ENCODE results near the gene CFAP61.

DNA sequence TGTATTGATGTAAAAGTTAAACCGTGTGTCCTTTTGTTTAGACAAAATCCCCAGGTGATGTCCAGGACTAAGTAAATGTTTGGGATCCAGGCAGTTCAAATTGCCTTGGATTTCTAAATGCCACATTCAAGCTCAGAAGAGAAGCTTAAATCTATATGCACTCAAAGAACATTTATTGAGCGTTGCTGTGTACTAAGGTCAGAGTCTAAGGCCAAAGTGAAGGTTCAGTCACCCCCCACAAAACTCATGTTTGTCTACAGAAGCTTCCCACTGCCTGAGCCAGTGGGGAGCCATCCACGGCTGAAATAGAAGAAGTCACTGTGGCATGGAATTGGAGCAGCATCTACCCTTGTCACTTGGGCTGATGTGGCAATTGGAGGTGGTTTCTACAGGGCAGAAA is 244.8 kb downstream of the CFAP61 start:
- TF ChIP-seq SP1 (CRISPR knock-in tag; conservative IDR thresholded peaks at IDR 0.05): no peak
- no peak for TF ChIP-seq NFYB (CRISPR knock-in tag; conservative IDR thresholded peaks at IDR 0.05; ENCODE audit: low read depth)
- no peak for TF ChIP-seq NR2C2 (CRISPR knock-in tag; IDR thresholded peaks at IDR 0.05)
- TF ChIP-seq, protein P1, sequence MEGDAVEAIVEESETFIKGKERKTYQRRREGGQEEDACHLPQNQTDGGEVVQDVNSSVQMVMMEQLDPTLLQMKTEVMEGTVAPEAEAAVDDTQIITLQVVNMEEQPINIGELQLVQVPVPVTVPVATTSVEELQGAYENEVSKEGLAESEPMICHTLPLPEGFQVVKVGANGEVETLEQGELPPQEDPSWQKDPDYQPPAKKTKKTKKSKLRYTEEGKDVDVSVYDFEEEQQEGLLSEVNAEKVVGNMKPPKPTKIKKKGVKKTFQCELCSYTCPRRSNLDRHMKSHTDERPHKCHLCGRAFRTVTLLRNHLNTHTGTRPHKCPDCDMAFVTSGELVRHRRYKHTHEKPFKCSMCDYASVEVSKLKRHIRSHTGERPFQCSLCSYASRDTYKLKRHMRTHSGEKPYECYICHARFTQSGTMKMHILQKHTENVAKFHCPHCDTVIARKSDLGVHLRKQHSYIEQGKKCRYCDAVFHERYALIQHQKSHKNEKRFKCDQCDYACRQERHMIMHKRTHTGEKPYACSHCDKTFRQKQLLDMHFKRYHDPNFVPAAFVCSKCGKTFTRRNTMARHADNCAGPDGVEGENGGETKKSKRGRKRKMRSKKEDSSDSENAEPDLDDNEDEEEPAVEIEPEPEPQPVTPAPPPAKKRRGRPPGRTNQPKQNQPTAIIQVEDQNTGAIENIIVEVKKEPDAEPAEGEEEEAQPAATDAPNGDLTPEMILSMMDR (IDR thresholded peaks at IDR 0.05): no peak
- no peak for TF ChIP-seq ZNF121 (CRISPR knock-in tag; IDR thresholded peaks at IDR 0.05)
- no peak for TF ChIP-seq ATF1 (CRISPR knock-in tag; IDR thresholded peaks at IDR 0.05)
